Keratinocyte (primary cell): ENCODE measurements around the gene PRLR.

ENCODE experiments used
- EZH2 ChIP-seq: IDR thresholded peaks from one replicate; pipeline ENCODE4 v1.6.1; 2012; ENCODE audit warnings: inconsistent platforms, mild to moderate bottlenecking, low read length, moderate library complexity
- TF ChIP-seq, protein P1 (sequence below), 3 experiments: IDR thresholded peaks in 1 of 3; conservative IDR thresholded peaks in 1 of 3; optimal IDR thresholded peaks in 1 of 3; 2 replicates in 2 of 3; 3 replicates in 1 of 3; pipeline versions ENCODE3 to v1.5.1; 2011; ENCODE audit warnings: low read length in 3 of 3, mild to moderate bottlenecking in 3 of 3, moderate library complexity in 2 of 3, control low read depth in 1 of 3, inconsistent platforms in 1 of 3; ENCODE audit not compliant: insufficient read depth in 2 of 3; ENCODE audit errors: extremely low read depth in 1 of 3

DNA sequence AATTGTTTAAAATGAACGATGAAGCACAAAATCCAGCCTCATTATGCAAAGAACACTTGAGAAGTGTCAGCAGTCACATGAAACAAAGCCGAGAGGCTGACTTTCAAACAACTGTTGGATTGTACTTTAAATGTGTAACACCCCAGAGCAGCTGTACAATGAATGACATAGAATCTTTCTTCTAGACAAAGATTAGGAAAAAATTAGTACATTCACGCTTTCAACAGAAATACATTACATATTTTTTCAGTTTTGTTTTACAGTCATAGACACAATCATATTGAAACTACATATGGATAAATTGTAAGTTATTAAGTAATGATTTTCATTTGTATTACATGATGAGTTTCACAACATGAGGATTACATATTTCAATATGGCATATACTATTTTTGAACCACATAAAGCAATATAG, 171.9 kb downstream of the PRLR start:
- TF ChIP-seq, protein P1, sequence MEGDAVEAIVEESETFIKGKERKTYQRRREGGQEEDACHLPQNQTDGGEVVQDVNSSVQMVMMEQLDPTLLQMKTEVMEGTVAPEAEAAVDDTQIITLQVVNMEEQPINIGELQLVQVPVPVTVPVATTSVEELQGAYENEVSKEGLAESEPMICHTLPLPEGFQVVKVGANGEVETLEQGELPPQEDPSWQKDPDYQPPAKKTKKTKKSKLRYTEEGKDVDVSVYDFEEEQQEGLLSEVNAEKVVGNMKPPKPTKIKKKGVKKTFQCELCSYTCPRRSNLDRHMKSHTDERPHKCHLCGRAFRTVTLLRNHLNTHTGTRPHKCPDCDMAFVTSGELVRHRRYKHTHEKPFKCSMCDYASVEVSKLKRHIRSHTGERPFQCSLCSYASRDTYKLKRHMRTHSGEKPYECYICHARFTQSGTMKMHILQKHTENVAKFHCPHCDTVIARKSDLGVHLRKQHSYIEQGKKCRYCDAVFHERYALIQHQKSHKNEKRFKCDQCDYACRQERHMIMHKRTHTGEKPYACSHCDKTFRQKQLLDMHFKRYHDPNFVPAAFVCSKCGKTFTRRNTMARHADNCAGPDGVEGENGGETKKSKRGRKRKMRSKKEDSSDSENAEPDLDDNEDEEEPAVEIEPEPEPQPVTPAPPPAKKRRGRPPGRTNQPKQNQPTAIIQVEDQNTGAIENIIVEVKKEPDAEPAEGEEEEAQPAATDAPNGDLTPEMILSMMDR (optimal IDR thresholded peaks at IDR 0.05 in 1 of 3, IDR thresholded peaks at IDR 0.05 in 1 of 3, conservative IDR thresholded peaks at IDR 0.05 in 1 of 3; ENCODE audit: extremely low read depth in 1 of 3, insufficient read depth in 2 of 3, low read length in 3 of 3) = no peak
- TF ChIP-seq EZH2 = no peak
